ENCODE measurements around the gene ABLIM1.

ABLIM1 gene

DNA sequence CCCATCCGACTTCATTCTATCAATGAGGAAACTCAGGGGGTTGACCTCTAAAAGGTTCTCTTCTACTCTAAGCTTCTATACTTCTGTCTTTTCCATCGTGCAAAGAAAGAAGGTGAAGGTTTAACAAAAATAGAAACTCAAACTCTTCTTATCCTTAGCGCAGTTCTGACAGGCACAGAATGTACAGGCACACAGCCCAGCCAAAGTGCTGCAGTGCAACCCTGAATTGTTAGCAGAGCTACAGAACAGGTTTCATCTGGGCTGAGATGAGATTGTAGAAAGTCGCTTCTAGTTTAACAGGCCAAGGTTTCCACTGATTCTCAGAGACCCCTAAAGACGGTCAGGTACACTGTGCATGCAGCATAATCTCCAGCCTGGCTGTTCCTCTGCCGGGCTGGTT is 174.5 kb downstream of the ABLIM1 start:
- no peak for DNase-seq

DNA sequence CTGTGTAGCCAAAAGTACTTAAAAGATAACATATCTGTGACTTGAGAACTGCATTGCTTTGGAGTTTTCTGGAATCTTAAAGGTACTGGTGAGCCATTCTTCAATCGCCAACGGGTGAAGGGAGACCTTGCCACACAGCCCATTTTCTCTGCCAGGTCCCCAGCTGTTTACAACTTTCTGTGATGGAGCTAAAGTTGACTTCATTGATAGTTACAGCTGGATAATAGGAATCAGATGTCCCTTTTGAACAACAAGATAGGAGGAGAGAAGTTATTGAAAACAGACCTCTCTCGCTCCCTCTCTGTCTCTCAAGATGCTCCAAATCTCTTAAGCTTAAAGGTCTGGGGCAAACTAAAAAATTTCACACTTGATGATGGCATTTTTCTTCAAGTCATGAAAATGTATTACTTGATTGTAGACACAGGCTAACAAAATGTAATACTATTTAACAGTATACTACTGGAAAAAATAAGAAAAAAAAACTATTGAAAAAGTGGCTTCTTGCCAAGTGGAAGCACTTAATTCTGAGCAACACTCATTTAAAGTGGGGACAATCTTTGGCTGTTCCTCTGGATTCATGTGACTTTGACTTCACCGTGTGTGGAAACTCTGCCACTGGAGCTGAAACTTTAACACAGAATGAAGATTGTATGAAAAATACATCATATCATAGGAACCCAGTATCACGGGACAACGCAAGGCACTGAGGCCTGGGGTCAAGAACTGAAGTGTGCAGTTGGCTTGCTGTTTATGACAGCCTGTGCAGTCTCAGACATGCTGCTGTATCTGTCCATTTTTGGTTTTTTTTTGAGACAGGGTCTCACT is 175.4 kb downstream of the ABLIM1 start:
- no peak for DNase-seq

DNA sequence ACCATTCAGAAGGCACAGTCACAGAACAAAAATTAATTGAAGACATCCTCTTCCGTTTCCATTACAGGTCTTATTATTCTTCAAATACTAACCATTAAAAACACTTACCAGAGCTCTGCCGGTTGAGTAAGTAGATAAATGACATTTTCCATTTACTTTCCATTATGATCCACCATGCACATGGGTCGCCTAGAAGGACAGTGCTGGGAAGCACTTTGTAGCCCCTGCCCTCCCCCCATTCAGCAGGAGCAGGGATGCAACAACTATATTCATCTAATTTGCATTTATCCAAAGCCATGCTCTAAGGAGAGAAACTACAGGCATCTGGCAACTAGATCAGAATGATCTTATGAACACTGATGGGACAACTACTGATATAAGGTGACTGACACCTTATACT is 177.0 kb downstream of the ABLIM1 start:
- no peak for DNase-seq

DNA sequence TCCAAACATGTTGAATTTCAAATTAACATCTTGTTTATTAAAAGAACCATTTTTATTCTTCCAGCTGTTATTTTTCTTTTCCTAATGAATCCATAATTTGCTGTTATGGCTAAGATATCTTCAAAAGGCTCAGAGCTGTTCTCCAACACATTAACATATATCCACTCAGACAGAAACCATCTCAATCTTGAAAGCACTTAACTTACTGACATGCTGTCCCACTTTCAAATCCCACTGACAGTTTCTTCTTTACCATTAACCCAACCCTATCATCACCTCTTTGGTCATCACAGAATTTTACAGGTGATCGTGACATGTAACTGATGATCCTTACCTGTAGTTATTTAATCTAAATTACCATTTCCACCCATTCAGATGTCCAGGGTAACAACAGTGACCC is 178.2 kb downstream of the ABLIM1 start:
- DNase-seq: no peak

DNA sequence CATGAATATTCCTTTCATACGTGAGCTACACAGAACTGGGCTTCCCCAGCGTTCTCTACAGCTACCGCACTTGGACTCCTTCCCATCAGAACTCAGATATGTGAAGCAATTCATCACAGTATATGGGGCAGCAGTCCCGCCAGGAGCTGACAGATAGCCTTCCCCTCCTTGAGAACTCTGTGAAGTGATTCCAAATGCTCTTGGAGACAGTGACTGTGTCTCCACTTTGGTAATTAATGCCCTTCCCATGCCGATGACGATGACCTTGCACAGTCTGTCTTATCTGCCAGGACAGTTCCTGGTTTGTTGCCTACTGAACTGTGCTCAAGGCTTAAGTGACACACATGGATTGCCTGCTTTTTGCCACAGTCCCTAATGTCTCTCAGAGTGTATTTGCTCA is 178.8 kb downstream of the ABLIM1 start:
- DNase-seq: no peak

DNA sequence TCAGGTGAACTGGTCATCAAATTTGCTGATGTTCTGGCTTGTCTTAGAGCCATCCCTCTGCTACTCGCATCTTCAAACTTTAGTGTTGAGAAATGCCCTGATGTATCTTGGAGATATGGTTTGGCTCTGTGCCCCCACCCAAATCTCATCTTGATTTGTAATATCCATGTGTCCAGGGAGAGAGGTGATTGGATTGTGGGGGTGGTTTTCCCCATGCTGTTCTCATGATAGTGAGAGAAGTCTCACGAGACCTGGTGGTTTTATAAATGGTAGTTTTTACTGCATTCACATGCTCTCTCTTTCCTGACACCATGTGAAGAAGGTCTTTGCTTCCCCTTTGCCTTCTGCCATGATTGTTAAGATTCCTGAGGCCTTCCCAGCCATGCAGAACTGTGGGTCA is 179.8 kb downstream of the ABLIM1 start:
- DNase-seq: no peak

DNA sequence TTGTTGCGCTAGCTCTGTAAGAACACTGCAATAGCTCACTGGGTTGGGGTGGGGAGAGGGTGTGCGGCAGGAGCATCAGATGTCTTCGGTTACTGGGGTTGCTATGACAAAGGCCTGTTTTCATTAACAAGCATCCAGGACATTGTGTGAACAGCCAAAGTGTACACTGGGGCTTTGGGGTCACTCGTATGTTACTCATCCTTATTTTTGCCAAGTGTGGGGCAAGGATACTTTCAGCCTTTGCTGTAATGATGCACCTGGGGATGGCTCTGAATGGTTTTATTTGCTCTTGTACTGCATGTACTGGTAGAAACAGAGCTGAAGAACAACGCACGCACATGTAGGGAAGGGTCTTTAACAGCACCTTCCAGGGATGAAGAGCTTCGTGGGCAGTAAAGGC is 180.8 kb downstream of the ABLIM1 start:
- no peak for DNase-seq

DNA sequence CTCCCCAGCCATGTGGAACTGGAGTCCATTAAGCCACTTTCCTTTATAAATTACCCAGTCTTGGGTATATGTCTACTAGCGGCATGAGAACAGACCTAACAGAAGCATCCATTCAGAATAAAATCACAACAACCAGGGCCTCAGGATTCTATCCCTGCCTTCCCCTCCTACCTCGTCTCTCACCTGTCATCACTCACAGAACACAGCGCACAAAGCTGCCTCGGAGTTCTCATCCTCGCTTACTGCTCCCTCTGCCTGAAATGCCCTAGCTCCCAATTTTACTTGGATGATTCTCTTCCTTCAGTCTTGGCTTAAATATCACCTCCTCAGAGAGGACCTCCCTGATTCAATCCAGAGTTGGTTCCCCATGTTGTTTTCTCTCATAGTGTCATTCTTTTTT is 183.1 kb downstream of the ABLIM1 start:
- no peak for DNase-seq

DNA sequence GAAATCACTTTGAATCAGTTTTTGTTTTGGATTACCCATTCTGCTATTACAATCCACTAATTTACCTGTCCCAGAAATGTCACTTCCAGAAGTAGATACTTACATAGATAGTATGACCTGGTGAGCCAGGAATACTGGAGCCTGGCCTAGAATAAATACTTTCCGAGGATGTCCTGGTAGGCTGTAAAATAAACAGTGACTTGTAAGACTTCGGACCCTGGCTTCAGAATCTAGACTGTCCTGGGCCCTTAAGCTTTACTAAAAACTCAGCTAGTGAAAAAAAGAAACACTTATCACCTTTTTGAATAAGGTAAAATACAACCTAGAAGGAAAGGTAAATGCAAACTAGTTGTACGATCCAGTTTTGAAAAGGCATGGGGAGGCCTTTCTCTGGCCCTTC is 184.3 kb downstream of the ABLIM1 start:
- DNase-seq: no peak

DNA sequence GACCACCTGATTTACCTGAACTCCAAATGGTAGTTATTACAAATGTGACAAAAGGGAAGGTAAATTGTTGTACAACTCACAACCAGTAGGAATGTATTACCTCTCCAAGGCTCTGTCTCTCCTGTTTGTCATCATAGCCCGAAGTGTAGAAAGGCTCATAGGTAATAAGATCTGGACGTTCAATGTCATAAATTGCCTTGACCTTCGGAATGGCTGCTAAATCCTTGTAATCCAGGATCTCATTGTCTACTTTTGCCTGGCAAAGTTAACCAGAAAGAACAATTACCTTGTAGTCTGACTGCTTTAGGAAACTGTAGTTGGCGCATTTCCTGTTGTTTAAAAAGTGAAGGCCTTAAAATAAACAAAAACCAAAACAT is 185.2 kb downstream of the ABLIM1 start:
- DNase-seq: no peak

DNA sequence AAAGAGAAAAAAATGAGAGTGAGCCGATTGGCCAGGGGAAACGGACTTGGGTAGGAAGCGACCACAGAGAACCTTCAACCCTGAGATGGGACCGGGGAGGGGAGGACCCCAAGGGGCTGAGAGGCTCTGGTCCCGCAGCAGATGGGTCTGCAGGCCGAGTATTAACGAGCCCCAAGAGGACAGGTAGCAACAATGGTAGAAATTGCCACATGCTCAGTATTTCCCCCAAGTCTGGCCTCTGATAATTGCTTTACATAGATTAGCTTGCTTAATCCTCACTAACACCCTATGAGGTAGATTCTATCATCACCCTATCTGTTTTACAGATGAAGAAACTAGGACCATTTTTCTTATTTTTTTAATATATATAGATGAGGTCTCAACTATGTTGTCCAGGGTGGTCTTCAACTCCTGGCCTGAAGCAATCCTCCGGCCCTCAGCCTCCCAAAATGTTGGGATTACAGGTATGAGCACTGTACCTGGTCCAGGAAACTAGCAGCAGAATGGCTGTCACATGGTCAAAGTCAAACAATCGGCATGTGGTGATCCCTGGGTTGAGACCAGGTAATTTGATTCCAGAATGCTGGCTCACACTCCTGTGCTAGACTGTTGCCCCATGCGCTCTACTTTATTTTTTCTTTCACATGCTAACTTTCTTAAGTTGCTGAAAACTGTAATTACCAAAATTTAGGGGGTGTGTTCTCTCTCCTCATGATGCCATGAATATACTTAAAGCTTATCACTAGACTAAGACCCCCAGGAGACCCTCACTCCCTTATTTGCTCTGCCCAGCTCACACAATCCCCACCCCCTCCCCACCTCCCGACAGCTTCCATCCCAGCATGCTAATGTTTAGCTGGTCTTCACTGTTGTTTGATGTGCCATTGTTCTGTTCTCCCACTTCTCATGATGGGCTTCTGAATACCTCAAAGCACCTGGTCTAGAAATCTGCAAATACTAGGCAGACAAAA is 185.9 kb downstream of the ABLIM1 start:
- DNase-seq: no peak

DNA sequence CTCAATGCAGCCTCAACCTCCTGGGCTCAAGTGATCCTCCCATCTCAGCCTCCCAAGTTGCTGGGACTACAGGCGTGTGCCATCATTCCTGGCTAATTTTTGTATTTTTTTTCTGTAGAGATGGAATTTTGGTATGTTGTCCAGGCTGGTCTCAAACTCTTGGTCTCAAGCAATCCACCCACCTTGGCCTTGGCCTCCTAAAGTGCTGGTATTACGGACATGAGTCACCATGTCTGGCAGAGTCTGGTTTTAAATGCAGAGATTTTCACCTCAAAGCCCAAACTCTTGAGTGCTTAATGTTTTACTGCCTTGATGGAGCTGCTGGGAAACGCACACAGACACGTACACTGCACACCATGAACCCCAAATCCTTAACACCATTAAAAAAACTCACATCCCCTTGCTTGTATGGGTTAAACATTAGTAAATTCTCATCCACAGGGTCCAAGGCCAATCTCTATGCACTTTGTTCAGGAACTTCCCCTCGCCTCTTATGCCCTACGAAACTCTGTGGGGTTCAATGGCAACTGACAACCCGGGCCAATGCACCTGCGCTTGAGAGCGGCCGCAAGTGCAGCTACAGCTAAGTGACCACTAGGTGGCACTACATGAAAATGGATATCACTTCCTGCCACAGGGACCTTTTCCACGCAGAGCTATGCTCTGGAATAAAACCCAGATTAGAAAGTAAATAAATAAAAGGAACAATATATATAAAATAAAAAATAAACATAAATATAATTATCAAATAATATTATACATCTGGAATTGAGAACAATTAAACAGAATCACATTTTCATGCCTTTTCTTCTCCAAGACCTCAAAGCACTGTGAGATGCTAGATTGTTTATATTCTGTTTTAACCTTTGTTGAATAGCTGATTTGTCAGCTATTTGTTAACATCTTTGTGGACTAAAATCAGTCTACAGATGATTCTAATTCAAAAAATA is 186.8 kb downstream of the ABLIM1 start:
- peak; percentile 62 for DNase-seq

DNA sequence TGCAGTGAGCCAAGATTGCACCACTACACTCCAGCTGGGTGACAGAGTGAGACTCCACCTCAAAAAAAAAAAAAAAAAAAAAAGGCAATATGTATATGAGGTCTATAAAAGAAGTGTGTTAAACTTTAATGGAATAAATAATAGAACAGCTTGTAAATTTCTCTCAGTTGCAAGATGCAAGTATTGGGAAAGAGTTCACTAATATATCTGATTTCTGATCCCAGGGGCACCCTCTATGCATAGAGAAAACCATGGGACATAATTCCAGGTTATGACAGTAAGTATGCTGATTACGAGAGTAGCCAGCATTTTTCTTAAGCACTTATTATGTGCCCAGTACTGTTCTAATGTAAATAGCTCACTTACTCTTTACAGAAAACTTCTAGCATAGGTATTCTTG is 187.7 kb downstream of the ABLIM1 start:
- no peak for DNase-seq

DNA sequence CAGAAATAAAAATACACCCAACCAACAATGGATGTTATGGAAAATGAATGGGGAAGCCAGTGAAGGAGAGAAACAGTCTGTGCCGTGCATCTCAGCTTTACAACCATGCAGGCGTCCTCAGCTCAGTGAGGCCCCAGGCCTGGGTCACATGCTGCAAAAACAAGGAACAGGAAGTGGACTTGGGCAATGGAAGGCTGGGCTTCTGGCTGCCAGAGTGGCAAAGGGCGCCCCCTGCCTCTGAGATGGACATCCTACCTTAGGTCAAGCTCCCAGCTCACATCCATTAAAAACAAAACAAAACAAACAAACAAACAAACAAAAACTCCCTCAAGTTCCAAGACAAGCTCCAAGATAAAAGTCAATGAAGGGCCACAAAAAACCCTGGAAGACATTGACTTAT is 199.1 kb downstream of the ABLIM1 start:
- DNase-seq: no peak

DNA sequence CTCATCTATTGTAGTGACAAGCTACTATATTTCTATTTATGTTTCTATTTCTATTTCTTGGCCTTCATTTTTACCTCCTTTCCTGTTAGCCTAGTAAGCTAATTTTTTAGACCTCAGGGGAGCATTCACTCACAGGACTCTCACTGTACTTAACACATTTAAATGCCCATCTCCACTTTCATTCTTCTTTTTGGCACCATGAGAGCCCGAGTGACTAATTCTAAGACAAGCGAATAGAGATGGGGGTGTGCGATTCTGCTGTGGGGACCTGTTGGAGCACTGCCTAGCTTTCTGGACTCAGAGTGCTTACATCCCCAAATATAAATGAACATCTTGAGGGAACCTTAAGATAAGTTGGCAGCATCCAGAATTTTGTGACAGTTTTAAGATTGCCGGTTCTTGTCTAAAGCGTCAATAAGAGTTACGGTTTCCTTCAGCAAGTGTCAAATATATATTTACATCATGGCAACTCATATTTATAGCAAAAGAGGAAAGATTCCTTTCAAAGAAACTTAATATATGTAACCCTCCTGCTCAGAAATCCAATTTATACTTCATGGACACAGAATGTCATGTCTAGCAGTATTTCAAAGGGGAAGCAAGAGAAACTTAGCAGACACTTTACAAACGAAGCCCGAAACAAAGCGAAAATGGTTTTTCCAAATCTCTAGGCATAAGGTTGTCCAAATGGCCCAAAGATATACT is 199.7 kb downstream of the ABLIM1 start:
- DNase-seq: no peak

DNA sequence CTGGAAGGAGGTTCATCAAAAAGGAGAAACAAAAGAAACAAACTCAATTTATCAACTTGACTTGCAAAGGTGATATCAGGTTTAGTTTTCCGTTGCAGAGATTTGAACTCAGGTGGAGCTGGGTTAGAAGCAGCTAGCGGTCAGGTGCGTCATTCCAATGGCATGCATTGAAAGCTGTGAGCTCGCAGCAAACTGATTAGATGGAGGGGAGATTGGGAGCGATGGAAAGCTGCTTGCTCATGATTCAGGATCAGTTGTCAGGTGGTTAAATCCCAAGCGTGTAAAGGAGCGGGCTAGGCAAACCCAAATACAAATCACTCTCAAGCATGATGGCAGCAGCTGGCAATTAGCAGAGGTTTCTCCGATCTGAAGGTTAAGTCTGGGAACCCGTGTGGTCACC is 204.5 kb downstream of the ABLIM1 start:
- DNase-seq: no peak

DNA sequence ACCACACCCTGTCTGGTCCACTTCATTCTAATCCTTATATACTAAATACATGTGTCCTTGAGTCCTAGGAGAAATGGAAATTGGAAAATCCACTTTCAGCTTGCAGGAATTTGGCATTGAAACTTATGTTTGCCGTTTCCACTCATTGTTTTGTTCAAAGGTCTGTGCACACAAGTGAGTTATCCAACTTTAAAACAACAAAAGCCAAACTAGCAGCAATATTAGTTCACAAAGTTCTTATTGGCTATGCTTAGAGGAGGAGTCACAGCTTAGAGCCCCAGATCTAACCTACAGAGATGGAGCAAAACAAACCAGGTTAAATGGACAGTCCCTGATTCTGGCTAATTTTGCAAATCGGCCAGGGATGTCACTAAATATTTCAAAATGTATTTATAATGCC is 209.2 kb downstream of the ABLIM1 start:
- no peak for DNase-seq

DNA sequence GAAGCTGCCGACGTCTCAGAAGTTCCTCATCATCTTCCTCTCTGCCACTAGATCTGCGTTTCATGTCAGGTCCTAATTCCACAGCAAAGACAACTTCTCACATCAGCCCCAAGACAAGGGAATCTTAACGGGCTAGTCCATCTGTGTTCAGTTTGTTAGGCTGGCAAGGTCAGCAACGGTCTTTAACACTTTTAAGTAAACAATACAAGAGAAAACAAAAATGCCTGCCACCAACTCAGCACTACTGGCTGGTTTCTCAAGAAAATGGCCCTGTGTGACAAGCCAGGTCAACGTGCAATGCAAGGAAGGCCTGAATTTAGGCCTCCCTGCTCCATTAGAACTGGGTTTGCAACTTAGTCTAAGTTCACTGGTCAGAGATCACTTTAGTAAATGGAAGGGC is 212.7 kb downstream of the ABLIM1 start:
- DNase-seq: no peak

DNA sequence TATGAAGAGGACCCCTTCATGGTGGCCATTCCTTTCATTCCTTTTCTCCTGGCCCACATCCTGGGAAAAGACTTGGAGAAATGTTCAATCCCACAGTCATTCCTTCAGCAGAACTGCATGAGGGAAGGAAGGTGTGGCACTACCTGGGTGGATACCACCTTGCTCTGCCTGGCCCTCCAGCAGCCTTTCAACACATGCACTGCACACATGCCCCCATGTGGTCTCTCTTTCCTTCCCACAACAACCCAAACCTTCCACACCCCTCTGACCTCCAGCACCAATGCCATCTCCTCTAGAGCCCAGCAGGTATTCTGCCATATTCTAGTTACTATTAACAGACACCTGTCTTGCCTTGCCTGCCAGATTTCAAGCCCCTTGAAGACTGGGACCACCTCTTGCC is 213.3 kb downstream of the ABLIM1 start:
- DNase-seq: no peak

DNA sequence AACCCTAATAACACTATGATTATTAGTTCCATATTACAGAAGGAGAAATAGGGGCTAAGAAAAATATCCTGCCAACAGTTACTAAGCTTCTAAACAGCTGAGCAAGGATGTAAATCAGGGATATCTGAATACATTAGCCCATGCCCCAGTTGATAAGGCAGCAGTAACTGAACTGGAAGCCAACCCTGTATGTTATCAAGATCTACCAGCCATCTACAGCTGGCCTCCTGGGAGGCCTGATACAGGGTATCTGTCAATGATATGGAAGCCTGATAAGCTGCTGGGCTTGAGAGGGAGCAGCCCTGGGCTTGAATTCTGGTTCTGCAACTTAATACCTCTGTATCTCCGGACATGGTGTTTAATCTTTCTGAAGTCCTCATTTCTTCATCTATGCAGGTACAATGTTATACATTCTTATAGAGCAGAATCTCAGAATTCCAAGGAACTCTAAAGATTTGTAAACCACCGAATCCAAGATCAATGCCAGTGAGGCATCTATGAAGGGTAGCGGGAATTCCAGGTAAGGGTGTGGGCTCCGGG is 215.9 kb downstream of the ABLIM1 start:
- DNase-seq: no peak

DNA sequence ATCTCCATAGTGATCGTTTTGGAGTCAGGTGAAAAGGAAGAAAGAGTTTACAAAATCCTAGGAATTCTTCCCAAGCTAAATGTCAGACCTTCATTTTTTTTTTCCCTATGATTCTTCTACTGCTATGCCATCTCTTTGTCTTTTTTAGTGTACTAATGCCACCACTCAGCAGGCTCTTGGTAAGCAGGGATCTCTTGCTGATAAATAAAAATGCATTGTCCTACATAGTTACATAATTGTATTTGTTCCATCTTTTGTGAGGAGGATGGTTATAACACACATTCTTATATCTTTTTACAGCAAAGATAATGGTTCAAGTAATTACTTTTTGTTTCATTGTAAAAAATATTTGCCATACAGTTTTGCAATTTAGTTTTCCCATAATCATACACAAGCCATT is 217.0 kb downstream of the ABLIM1 start:
- DNase-seq: no peak

Measured in activated CD8-positive, alpha-beta memory T cell treated with anti-CD3 and anti-CD28 coated beads, Interleukin-2, amount 50 U/mL, for 4 hours (primary cell).